T-helper 17 cell (primary cell): ENCODE data around the gene GFRA4. TPM values are rescaled to one million over a fixed set of nuclear protein-coding genes. Genes with fewer than 3 reads are reported as not detected.

Experiments
- ATAC-seq: fragments of 150-1000 bp; cut with Tn5 transposase; 2 replicates; pipeline ENCODE4 v1.10.0; 2021; ENCODE audit warnings: mild to moderate bottlenecking, moderate library complexity
- DNase-seq, 3 donors: peaks; one replicate each; pipeline versions ENCODE4 v3.0.0 to v3.0.0-alpha.2; 2020 to 2021
- H3K9me3 ChIP-seq: one replicate; pipeline ENCODE4 v1.7.0; 2013; ENCODE audit warnings: low read length, mild to moderate bottlenecking; ENCODE audit not compliant: control insufficient read depth, poor library complexity, severe bottlenecking
- H3K27ac Mint-ChIP-seq: one replicate; pipeline ENCODE4 v1.8.0; 2022; ENCODE audit warnings: mild to moderate bottlenecking, moderate library complexity, mixed read lengths
- H3K27me3 Mint-ChIP-seq: one replicate; pipeline ENCODE4 v1.8.0; 2022; ENCODE audit warnings: mixed read lengths
- H3K36me3 Mint-ChIP-seq: one replicate; pipeline ENCODE4 v1.8.0; 2022; ENCODE audit warnings: low read depth, mixed read lengths
- H3K4me1 Mint-ChIP-seq: one replicate; pipeline ENCODE4 v1.8.0; 2022; ENCODE audit warnings: mild to moderate bottlenecking, mixed read lengths
- H3K4me3 Mint-ChIP-seq: one replicate; pipeline ENCODE4 v1.8.0; 2022; ENCODE audit warnings: mild to moderate bottlenecking, moderate library complexity, mixed read lengths
- total RNA-seq, 4 donors: library from RNA in 2 of 4; stranded (reverse) in 2 of 4; gene quantifications; one replicate each; pipeline ENCODE4 v1.2.3 and lab custom pipeline; 2022 to 2026

GFRA4 gene, protein sequence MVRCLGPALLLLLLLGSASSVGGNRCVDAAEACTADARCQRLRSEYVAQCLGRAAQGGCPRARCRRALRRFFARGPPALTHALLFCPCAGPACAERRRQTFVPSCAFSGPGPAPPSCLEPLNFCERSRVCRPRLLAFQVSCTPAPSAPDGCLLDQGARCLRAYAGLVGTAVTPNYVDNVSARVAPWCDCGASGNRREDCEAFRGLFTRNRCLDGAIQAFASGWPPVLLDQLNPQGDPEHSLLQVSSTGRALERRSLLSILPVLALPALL
- not detected for total RNA-seq
- total RNA-seq (lab: John Stamatoyannopoulos, UW), result 0 reads per million in 2 donors

GRCh38 chr20:3663031-3663701, at the start of gene GFRA4:
Gene GFRA4, minus strand, starts transcription at chr20:3663399. Its CDS starts 0 bp downstream, at chr20:3663399.
- H3K27ac Mint-ChIP-seq, result no peak within 1 kb of the TSS
- peaks cover 27% of the 10 kb centered on the region for H3K4me1 Mint-ChIP-seq
- ATAC-seq (no peak), DNase-seq (no peak)
- H3K9me3 ChIP-seq, result no peaks in the 10 kb centered on the region
- H3K36me3 Mint-ChIP-seq, result no peaks in the 10 kb centered on the region
- H3K4me3 Mint-ChIP-seq, result no peak within 1 kb of the TSS
- H3K27me3 Mint-ChIP-seq, result peaks cover 40% of the 10 kb centered on the region

- peaks cover 22% of the 10 kb centered on the region for H3K27me3 Mint-ChIP-seq
- H3K4me3 Mint-ChIP-seq, result no peak within 1 kb of the TSS
- ATAC-seq (no peak), DNase-seq (no peak)
- H3K27ac Mint-ChIP-seq, result no peak within 1 kb of the TSS
- H3K4me1 Mint-ChIP-seq, result peaks cover 11% of the 10 kb centered on the region
- peaks cover 3% of the 10 kb centered on the region for H3K36me3 Mint-ChIP-seq
- H3K9me3 ChIP-seq, result no peaks in the 10 kb centered on the region
Measured at GRCh38 chr20:3712279-3712873, 49.2 kb upstream of the GFRA4 start, which contains the start of gene SIGLEC1. Gene SIGLEC1, minus strand, starts transcription at chr20:3712600. Its CDS starts 5,472 bp downstream, at chr20:3707128.

- no peaks in the 10 kb centered on the region for H3K9me3 ChIP-seq
- ATAC-seq, result no peak
- no peak overlapping the region for H3K27ac Mint-ChIP-seq
- H3K4me1 Mint-ChIP-seq, result peaks cover 9% of the 10 kb centered on the region
- H3K4me3 Mint-ChIP-seq, result no peak overlapping the region
- peaks cover 18% of the 10 kb centered on the region for H3K27me3 Mint-ChIP-seq
- peaks cover 3% of the 10 kb centered on the region for H3K36me3 Mint-ChIP-seq
- no peak for DNase-seq
Measured at GRCh38 chr20:3711484-3711941, 48.3 kb upstream of the GFRA4 start.

GRCh38 chr20:3710703-3711483, 47.7 kb upstream of the GFRA4 start:
- no peaks in the 10 kb centered on the region for H3K9me3 ChIP-seq
- peak; percentile 62 to 79 (median 67) for DNase-seq
- Mint-ChIP-seq H3K36me3 (peaks cover 3% of the 10 kb centered on the region), H3K27ac (no peak overlapping the region), H3K4me3 (no peak overlapping the region), H3K4me1 (peaks cover 9% of the 10 kb centered on the region), H3K27me3 (peaks cover 18% of the 10 kb centered on the region)
- peak; percentile 66 for ATAC-seq

DNA sequence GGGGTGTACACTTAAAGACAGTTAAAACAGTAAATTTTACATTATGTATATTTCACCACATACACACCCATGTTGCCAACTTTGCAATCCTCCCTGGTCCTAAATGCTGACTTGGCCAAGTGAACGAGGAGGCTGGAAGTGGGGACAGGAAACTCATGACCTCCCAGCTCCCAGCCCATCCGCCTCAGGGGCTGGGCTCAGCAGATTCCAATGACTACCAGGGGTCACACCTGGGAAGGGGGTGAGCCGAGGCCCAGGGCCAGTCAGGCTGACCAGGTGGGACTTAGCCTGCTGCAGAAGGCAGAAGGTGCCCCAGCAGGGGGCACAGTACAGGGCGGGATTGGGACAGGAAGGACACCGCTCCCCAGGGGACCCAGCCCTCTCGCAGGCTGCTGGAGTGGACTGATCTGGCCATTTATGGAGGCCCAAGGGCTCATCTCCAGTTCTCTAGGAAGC, 46.8 kb upstream of the GFRA4 start:
- no peak for DNase-seq
- Mint-ChIP-seq H3K4me1 (peaks cover 9% of the 10 kb centered on the region), H3K27me3 (peaks cover 18% of the 10 kb centered on the region), H3K4me3 (no peak overlapping the region), H3K36me3 (peaks cover 3% of the 10 kb centered on the region), H3K27ac (no peak overlapping the region)
- ATAC-seq, result no peak
- H3K9me3 ChIP-seq, result no peaks in the 10 kb centered on the region

- Mint-ChIP-seq H3K27ac (no peak overlapping the region), H3K4me3 (no peak overlapping the region), H3K4me1 (peaks cover 9% of the 10 kb centered on the region), H3K27me3 (peaks cover 27% of the 10 kb centered on the region), H3K36me3 (peaks cover 3% of the 10 kb centered on the region)
- DNase-seq (no peak), ATAC-seq (no peak)
- H3K9me3 ChIP-seq, result no peaks in the 10 kb centered on the region
Measured at GRCh38 chr20:3707508-3707899, 44.3 kb upstream of the GFRA4 start.

DNA sequence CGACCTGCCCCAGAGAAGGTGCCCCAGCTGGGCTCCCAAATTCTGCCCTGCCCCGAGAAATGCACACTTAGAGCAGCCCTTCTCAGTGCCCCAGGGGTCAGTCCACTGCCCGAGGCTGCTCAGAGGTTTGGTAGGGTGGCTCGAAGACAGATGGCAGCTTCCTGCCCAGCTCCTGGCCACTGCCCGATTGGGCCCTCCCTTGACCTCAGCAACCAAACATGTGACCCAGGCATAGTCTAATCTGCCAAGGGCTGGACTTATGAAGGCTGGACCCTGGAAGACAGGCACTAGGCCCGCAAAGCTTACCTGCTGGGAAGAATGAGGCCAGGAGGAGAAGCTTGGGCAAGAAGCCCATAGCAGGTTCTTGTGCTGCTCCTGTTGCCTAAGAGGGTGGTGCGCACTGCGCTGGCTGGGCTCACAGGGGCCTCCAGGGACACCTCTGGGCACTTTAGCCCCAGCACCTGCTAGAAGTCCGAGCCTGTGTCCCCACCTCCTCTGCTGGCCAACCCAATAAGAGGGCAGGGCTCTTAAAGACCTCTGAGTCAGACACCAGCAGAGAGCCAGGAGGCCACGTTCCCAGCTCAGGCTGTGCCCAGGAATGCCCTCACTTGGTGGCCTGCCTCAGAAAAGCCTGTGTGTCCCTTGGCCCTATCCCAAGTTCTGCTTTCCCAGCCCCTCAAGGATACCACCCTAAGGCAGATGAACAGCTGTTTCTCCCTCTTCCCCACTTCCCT, 43.7 kb upstream of the GFRA4 start:
- Mint-ChIP-seq H3K4me3 (no peak overlapping the region), H3K4me1 (peaks cover 8% of the 10 kb centered on the region), H3K27me3 (peaks cover 23% of the 10 kb centered on the region), H3K36me3 (peaks cover 3% of the 10 kb centered on the region), H3K27ac (no peak overlapping the region)
- DNase-seq (no peak), ATAC-seq (no peak)
- H3K9me3 ChIP-seq, result no peaks in the 10 kb centered on the region

GRCh38 chr20:3705970-3706739, 43.0 kb upstream of the GFRA4 start:
- ATAC-seq (no peak), DNase-seq (no peak)
- Mint-ChIP-seq H3K4me3 (no peak overlapping the region), H3K27ac (no peak overlapping the region), H3K36me3 (no peaks in the 10 kb centered on the region), H3K27me3 (peaks cover 15% of the 10 kb centered on the region), H3K4me1 (peaks cover 5% of the 10 kb centered on the region)
- H3K9me3 ChIP-seq, result no peaks in the 10 kb centered on the region

DNA sequence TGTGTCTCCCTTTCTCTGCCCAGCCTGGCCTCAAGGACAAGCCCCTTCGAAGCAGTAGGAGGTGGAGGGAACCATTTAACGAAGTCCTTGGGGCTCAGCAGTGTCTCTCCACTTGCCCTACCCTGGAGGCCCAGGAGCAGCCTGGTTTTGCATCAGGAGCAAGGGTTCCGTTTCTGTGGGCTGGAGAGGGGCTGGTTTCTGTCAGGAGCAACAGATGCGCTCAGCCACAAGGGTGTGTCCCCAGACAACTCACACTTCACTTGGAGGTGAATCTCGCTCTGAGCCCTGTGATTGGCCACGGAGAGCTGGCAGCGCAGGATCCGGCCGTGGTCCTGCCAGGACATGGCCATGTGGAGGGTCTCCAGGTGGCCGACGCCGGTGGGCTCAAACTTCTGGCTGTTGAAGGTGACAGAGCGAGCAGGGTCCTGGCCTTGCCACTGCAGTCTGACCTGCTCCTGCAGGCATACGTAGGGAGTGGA, 42.3 kb upstream of the GFRA4 start:
- H3K36me3 Mint-ChIP-seq, result no peaks in the 10 kb centered on the region
- ATAC-seq, result no peak

GRCh38 chr20:3704087-3704486, 40.9 kb upstream of the GFRA4 start:
- Mint-ChIP-seq H3K4me3 (no peak overlapping the region), H3K4me1 (peaks cover 4% of the 10 kb centered on the region), H3K27me3 (peaks cover 14% of the 10 kb centered on the region), H3K27ac (no peak overlapping the region), H3K36me3 (no peaks in the 10 kb centered on the region)
- DNase-seq, result no peak
- no peak for ATAC-seq
- H3K9me3 ChIP-seq, result no peaks in the 10 kb centered on the region

More for the DNA sequence above, 42.3 kb upstream of the GFRA4 start:
- Mint-ChIP-seq H3K27me3 (peaks cover 14% of the 10 kb centered on the region), H3K27ac (no peak overlapping the region), H3K4me1 (peaks cover 5% of the 10 kb centered on the region), H3K4me3 (no peak overlapping the region)
- no peaks in the 10 kb centered on the region for H3K9me3 ChIP-seq
- no peak for DNase-seq

GRCh38 chr20:3702611-3703391, 39.6 kb upstream of the GFRA4 start:
- no peaks in the 10 kb centered on the region for H3K36me3 Mint-ChIP-seq
- H3K9me3 ChIP-seq, result no peaks in the 10 kb centered on the region
- peaks cover 12% of the 10 kb centered on the region for H3K27me3 Mint-ChIP-seq
- DNase-seq (no peak), ATAC-seq (no peak)
- H3K4me3 Mint-ChIP-seq, result no peak overlapping the region
- no peak overlapping the region for H3K27ac Mint-ChIP-seq
- peaks cover 2% of the 10 kb centered on the region for H3K4me1 Mint-ChIP-seq
